CD14-positive monocyte (primary cell): ENCODE measurements around the gene PCDHGB7. TPM values are rescaled to one million over a fixed set of nuclear protein-coding genes. Genes with fewer than 3 reads are reported as not detected.
A peak's percentile ranks its signal among the peaks of the same experiment; 100 is the strongest.

Source experiments
- DNase-seq, 3 donors: peaks; one replicate each; pipeline ENCODE4 v3.0.0-alpha.2; 2011 to 2022
- H2AFZ ChIP-seq: 2 replicates; pipeline ENCODE4 v1.6.0; 2012; ENCODE audit warnings: mild to moderate bottlenecking, low read depth, low read length, inconsistent platforms; ENCODE audit not compliant: insufficient read depth, poor library complexity, severe bottlenecking
- H3K27ac ChIP-seq, 2 donors: 1 replicate in 1 of 2; 2 replicates in 1 of 2; pipeline ENCODE4 v1.5.1; 2012 to 2013; ENCODE audit warnings: low read length in 2 of 2, control low read depth in 1 of 2, inconsistent platforms in 1 of 2, low read depth in 1 of 2, mild to moderate bottlenecking in 1 of 2
- H3K27me3 ChIP-seq, 2 donors: one replicate each; pipeline versions ENCODE4 v1.6.0 to v1.6.1; 2011 to 2013; ENCODE audit warnings: low read length in 2 of 2; ENCODE audit not compliant: control insufficient read depth in 2 of 2, insufficient read depth in 2 of 2
- H3K36me3 ChIP-seq, 2 donors: replicated peaks in 1 of 2; 1 replicate in 1 of 2; 2 replicates in 1 of 2; pipeline versions ENCODE4 v1.5.1 to v1.6.1; 2012 to 2013; ENCODE audit warnings: low read length in 2 of 2, control low read depth in 1 of 2, inconsistent platforms in 1 of 2, mild to moderate bottlenecking in 1 of 2; ENCODE audit not compliant: insufficient read depth in 2 of 2, control insufficient read depth in 1 of 2
- H3K4me1 ChIP-seq, 2 donors: 1 replicate in 1 of 2; 2 replicates in 1 of 2; pipeline versions ENCODE4 v1.5.1 to v1.6.1; 2012 to 2013; ENCODE audit warnings: low read length in 2 of 2, control low read depth in 1 of 2, inconsistent platforms in 1 of 2, mild to moderate bottlenecking in 1 of 2, moderate library complexity in 1 of 2; ENCODE audit not compliant: insufficient read depth in 2 of 2, control insufficient read depth in 1 of 2
- H3K4me2 ChIP-seq: replicated peaks from 2 replicates; pipeline ENCODE3; 2012; ENCODE audit warnings: low read length, moderate library complexity, mild to moderate bottlenecking; ENCODE audit not compliant: poor library complexity, severe bottlenecking; ENCODE audit errors: extremely low read depth
- H3K4me3 ChIP-seq, 3 experiments: fragments of 200-600 bp in 1 of 3; sonication (generic) in 1 of 3; replicated peaks in 1 of 3; 1 replicate in 2 of 3; 2 replicates in 1 of 3; pipeline ENCODE4 v1.5.1; 2011 to 2013; ENCODE audit warnings: low read length in 3 of 3, mild to moderate bottlenecking in 3 of 3, control low read depth in 2 of 3, low read depth in 2 of 3, inconsistent platforms in 1 of 3, moderate library complexity in 1 of 3
- H3K79me2 ChIP-seq: 2 replicates; pipeline ENCODE4 v1.6.0; 2012; ENCODE audit warnings: mild to moderate bottlenecking, control low read depth, inconsistent platforms, low read length, moderate library complexity; ENCODE audit not compliant: insufficient read depth
- H3K9ac ChIP-seq: 2 replicates; pipeline ENCODE4 v1.6.0; 2017; ENCODE audit warnings: low read length, mild to moderate bottlenecking; ENCODE audit not compliant: insufficient read depth, poor library complexity, severe bottlenecking
- H3K9me3 ChIP-seq, 2 donors: replicated peaks in 1 of 2; 1 replicate in 1 of 2; 2 replicates in 1 of 2; pipeline versions ENCODE4 v1.5.1 to v1.6.1; 2012 to 2013; ENCODE audit warnings: low read length in 2 of 2, control low read depth in 1 of 2; ENCODE audit not compliant: control insufficient read depth in 1 of 2, insufficient read depth in 1 of 2
- H4K20me1 ChIP-seq: 2 replicates; pipeline ENCODE4 v1.6.0; 2012; ENCODE audit warnings: mild to moderate bottlenecking, low read length, control low read depth, moderate library complexity; ENCODE audit not compliant: insufficient read depth
- H3K27ac Mint-ChIP-seq, 7 donors: one replicate each; pipeline ENCODE4 v1.8.0; 2020; ENCODE audit warnings: mild to moderate bottlenecking in 7 of 7, mixed read lengths in 7 of 7, moderate library complexity in 6 of 7, inconsistent platforms in 2 of 7
- H3K27me3 Mint-ChIP-seq, 3 donors: one replicate each; pipeline ENCODE4 v1.8.0; 2021 to 2022; ENCODE audit warnings: low read depth in 3 of 3, mild to moderate bottlenecking in 3 of 3, mixed read lengths in 3 of 3, moderate library complexity in 3 of 3, inconsistent platforms in 1 of 3
- H3K36me3 Mint-ChIP-seq, 2 donors: one replicate each; pipeline ENCODE4 v1.8.0; 2020; ENCODE audit warnings: mixed read lengths in 2 of 2, inconsistent platforms in 1 of 2, mild to moderate bottlenecking in 1 of 2
- H3K4me1 Mint-ChIP-seq: one replicate; pipeline ENCODE4 v1.8.0; 2020; ENCODE audit warnings: mild to moderate bottlenecking, mixed read lengths
- H3K4me3 Mint-ChIP-seq, 2 donors: one replicate each; pipeline ENCODE4 v1.8.0; 2020; ENCODE audit warnings: mild to moderate bottlenecking in 2 of 2, mixed read lengths in 2 of 2, moderate library complexity in 1 of 2
- H3K9me3 Mint-ChIP-seq, 7 donors: one replicate each; pipeline ENCODE4 v1.8.0; 2020 to 2022; ENCODE audit warnings: mixed read lengths in 7 of 7, mild to moderate bottlenecking in 6 of 7, moderate library complexity in 6 of 7, inconsistent platforms in 2 of 7
- CTCF ChIP-seq: fragments of 200-600 bp; IDR thresholded peaks from one replicate; pipeline ENCODE4 v1.8.0; 2022; ENCODE audit warnings: antibody characterized with exemption, mild to moderate bottlenecking
- WGBS: methylation state at CpG from one replicate; pipeline ENCODE4 v1.1.5; 2013; ENCODE audit warnings: missing lambda C conversion rate; ENCODE audit not compliant: insufficient coverage; 5-methylcytosine and 5-hydroxymethylcytosine counted together
- intact Hi-C, 2 donors: fragments of 100-400 bp; cut with micrococcal nuclease; formaldehyde crosslinking; loops; one replicate each; pipeline versions ENCODE4 v1.15.0 to v1.15.1; 2023
- polyA plus RNA-seq, 3 donors: library from polyadenylated mRNA; depleted of rRNA in 1 of 3; unstranded in 2 of 3; stranded (reverse) in 1 of 3; fragments of 300-500 nt in 2 of 3; fragments of >200 nt in 1 of 3; fragmentation: Illumina TruSeq in 2 of 3; gene quantifications; 1 replicate in 2 of 3; 2 replicates in 1 of 3; pipeline ENCODE4 v1.2.3, GENCODE V29; 2012 to 2021

PCDHGB7 gene
- polyA plus RNA-seq, 3 donors = 0.04 TPM; not detected in 2

- peaks cover 79 to 86% (median 84%) of the 10 kb centered on the region in 3 donors for H3K27me3 Mint-ChIP-seq
- H3K9ac ChIP-seq = no peak within 1 kb of the TSS
These were observed 4.5 kb upstream of the PCDHGB7 start, which contains the start of gene PCDHGA10 for GRCh38 chr5:141412854-141413539. Gene PCDHGA10 (plus strand): TSS chr5:141412987. CDS start chr5:141413176, 189 bp downstream.

More at GRCh38 chr5:141412854-141413539, 4.5 kb upstream of the PCDHGB7 start, which contains the start of gene PCDHGA10:
- Mint-ChIP-seq H3K27ac (no peak within 1 kb of the TSS), H3K4me3 (peak within 1 kb of the TSS; percentile 80 to 88), H3K36me3 (peaks cover 16 to 19% of the 10 kb centered on the region in 2 donors), H3K4me1 (peaks cover 25% of the 10 kb centered on the region), H3K9me3 (peaks cover 20 to 64% (median 49%) of the 10 kb centered on the region in 7 donors)
- H3K4me1 ChIP-seq = peaks cover 16 to 22% of the 10 kb centered on the region in 2 donors
- H3K36me3 ChIP-seq = no peaks in the 10 kb centered on the region
- peak; percentile 27 to 44 (median 43) for DNase-seq
- peaks cover 28 to 54% of the 10 kb centered on the region in 2 donors for H3K9me3 ChIP-seq
- peaks cover 74 to 100% of the 10 kb centered on the region in 2 donors for H3K27me3 ChIP-seq
- H3K4me3 ChIP-seq = peak within 1 kb of the TSS; percentile 3 to 73 (median 33)
- no peak within 1 kb of the TSS for H3K27ac ChIP-seq
- TF ChIP-seq CTCF = peak; percentile 80
- H3K4me2 ChIP-seq = peak within 1 kb of the TSS; percentile 73
- no peaks in the 10 kb centered on the region for H4K20me1 ChIP-seq
- intact Hi-C loops = loop anchor here (5.0 kb wide), 2 partner anchors 109 to 149 kb away; no protein-coding TSS in a partner anchor
- WGBS = 4% methylated on average over 25 of the region's 31 CpGs
- no peaks in the 10 kb centered on the region for H3K79me2 ChIP-seq
- peak within 1 kb of the TSS; percentile 75 for H2AFZ ChIP-seq
